Measurements from ENCODE around the gene TROAP. TPM values are rescaled to one million over a fixed set of nuclear protein-coding genes. Genes with fewer than 3 reads are reported as not detected.
A peak's percentile ranks its signal among the peaks of the same experiment; 100 is the strongest.

The TROAP gene
- total and polyA plus RNA-seq, 2 donors (not counting 1 experiment from before 2014, with no cell fraction given), result 0.88 to 1.0 TPM

- no peak overlapping the region for H3K27ac ChIP-seq (ENCODE audit: low read length in 2 of 2)
- peak overlapping the region; percentile 51 for H3K9ac ChIP-seq (ENCODE audit: low read length)
- peak overlapping the region; percentile 81 for H3K4me2 ChIP-seq (replicated peaks; ENCODE audit: low read depth, low read length, poor library complexity, severe bottlenecking)
- CTCF ChIA-PET, result interaction anchor here (1.2 to 13.4 kb wide), 6 partner anchors 9 to 444 kb away, joined by 3 to 125 read pairs (median 11); partner anchors contain the start of genes DNAJC22 and TMBIM6
- H3K9me3 ChIP-seq (ENCODE audit: control extremely low read depth in 1 of 3, control insufficient read depth in 2 of 3, insufficient read depth in 1 of 3, low read length in 2 of 3), result peaks cover 0 to 18% (median 0%) of the 10 kb centered on the region in 3 donors
- ATAC-seq (ENCODE audit: low read depth), result peak; percentile 18
- Mint-ChIP-seq H3K4me3 (peak overlapping the region; percentile 67), H3K9me3 (ENCODE audit: insufficient read depth) (no peaks in the 10 kb centered on the region), H3K27me3 (peaks cover 51% of the 10 kb centered on the region), H3K27ac (no peak overlapping the region), H3K4me1 (peaks cover 27% of the 10 kb centered on the region)
- peak overlapping the region in 1 of 5 experiments; percentile 42 for H3K4me3 ChIP-seq (ENCODE audit: control extremely low read depth in 1 of 5, extremely low read depth in 1 of 5, insufficient read depth in 1 of 5, low read depth in 2 of 5, low read length in 4 of 5)
- H3K36me3 ChIP-seq (replicated peaks in 1 of 2; ENCODE audit: control extremely low read depth in 1 of 2, control insufficient read depth in 1 of 2, extremely low read depth in 1 of 2, insufficient read depth in 2 of 2, low read length in 1 of 2), result no peaks in the 10 kb centered on the region
- peaks cover 0 to 67% (median 34%) of the 10 kb centered on the region in 4 experiments for H3K27me3 ChIP-seq (replicated peaks in 1 of 4; ENCODE audit: control extremely low read depth in 1 of 4, control insufficient read depth in 3 of 4, insufficient read depth in 4 of 4, low read length in 3 of 4)
- no peaks in the 10 kb centered on the region for H3K79me2 ChIP-seq (ENCODE audit: control insufficient read depth, insufficient read depth, low read length)
- intact Hi-C loops (cut with micrococcal nuclease), result no loop called here
- WGBS (ENCODE audit: insufficient coverage), result 21% methylated on average over 4 of the region's 8 CpGs
- H3K4me1 ChIP-seq (ENCODE audit: control insufficient read depth in 2 of 2, insufficient read depth in 2 of 2, low read length in 2 of 2), result peaks cover 30 to 40% of the 10 kb centered on the region in 2 donors
- no peak for TF ChIP-seq CTCF (IDR thresholded peaks at IDR 0.05)
- no peak for TF ChIP-seq EZH2 (IDR thresholded peaks at IDR 0.05; ENCODE audit: borderline replicate concordance, insufficient read depth, low read depth, low read length, poor library complexity, severe bottlenecking)
- no peak for DNase-seq
- peak overlapping the region; percentile 5 for H2AFZ ChIP-seq (ENCODE audit: insufficient read depth, low read depth, low read length, poor library complexity, severe bottlenecking)
- POLR2A ChIA-PET, result no interaction called here
- no peaks in the 10 kb centered on the region for H4K20me1 ChIP-seq (ENCODE audit: control insufficient read depth, insufficient read depth, low read length, poor library complexity, severe bottlenecking)
Measured at GRCh38 chr12:49297695-49298060, 25.4 kb upstream of the TROAP start.

- intact Hi-C loops (cut with micrococcal nuclease), result no loop called here
- H3K27ac ChIP-seq (ENCODE audit: low read length in 2 of 2), result no peak overlapping the region
- no peak for TF ChIP-seq CTCF (IDR thresholded peaks at IDR 0.05)
- no peak for TF ChIP-seq EZH2 (IDR thresholded peaks at IDR 0.05; ENCODE audit: borderline replicate concordance, insufficient read depth, low read depth, low read length, poor library complexity, severe bottlenecking)
- ChIA-PET POLR2A (no interaction called here), CTCF (interaction anchor here (1.8 to 5.3 kb wide), 2 partner anchors 10 to 49 kb away, joined by 9 to 30 read pairs; partner anchors contain the start of gene DNAJC22)
- ATAC-seq (ENCODE audit: low read depth), result no peak
- H3K36me3 ChIP-seq (replicated peaks in 1 of 2; ENCODE audit: control extremely low read depth in 1 of 2, control insufficient read depth in 1 of 2, extremely low read depth in 1 of 2, insufficient read depth in 2 of 2, low read length in 1 of 2), result no peaks in the 10 kb centered on the region
- DNase-seq, result no peak
- H2AFZ ChIP-seq (ENCODE audit: insufficient read depth, low read depth, low read length, poor library complexity, severe bottlenecking), result no peak overlapping the region
- Mint-ChIP-seq H3K27me3 (peaks cover 55% of the 10 kb centered on the region), H3K4me3 (peak overlapping the region; percentile 67), H3K9me3 (ENCODE audit: insufficient read depth) (no peaks in the 10 kb centered on the region), H3K4me1 (peaks cover 27% of the 10 kb centered on the region), H3K27ac (no peak overlapping the region)
- H3K4me2 ChIP-seq (replicated peaks; ENCODE audit: low read depth, low read length, poor library complexity, severe bottlenecking), result no peak overlapping the region
- H3K9me3 ChIP-seq (ENCODE audit: control extremely low read depth in 1 of 3, control insufficient read depth in 2 of 3, insufficient read depth in 1 of 3, low read length in 2 of 3), result peaks cover 0 to 18% (median 0%) of the 10 kb centered on the region in 3 donors
- H4K20me1 ChIP-seq (ENCODE audit: control insufficient read depth, insufficient read depth, low read length, poor library complexity, severe bottlenecking), result no peaks in the 10 kb centered on the region
- no peak overlapping the region for H3K9ac ChIP-seq (ENCODE audit: low read length)
- H3K4me1 ChIP-seq (ENCODE audit: control insufficient read depth in 2 of 2, insufficient read depth in 2 of 2, low read length in 2 of 2), result peaks cover 30 to 40% of the 10 kb centered on the region in 2 donors
- peaks cover 0 to 68% (median 34%) of the 10 kb centered on the region in 4 experiments for H3K27me3 ChIP-seq (replicated peaks in 1 of 4; ENCODE audit: control extremely low read depth in 1 of 4, control insufficient read depth in 3 of 4, insufficient read depth in 4 of 4, low read length in 3 of 4)
- no peak overlapping the region for H3K4me3 ChIP-seq (ENCODE audit: control extremely low read depth in 1 of 5, extremely low read depth in 1 of 5, insufficient read depth in 1 of 5, low read depth in 2 of 5, low read length in 4 of 5)
- WGBS (ENCODE audit: insufficient coverage), result 51% methylated on average over 6 of the region's 6 CpGs
- no peaks in the 10 kb centered on the region for H3K79me2 ChIP-seq (ENCODE audit: control insufficient read depth, insufficient read depth, low read length)
Measured at GRCh38 chr12:49298160-49298559, 24.9 kb upstream of the TROAP start.
